ENCODE data around the gene SH3RF3. TPM values are rescaled to one million over a fixed set of nuclear protein-coding genes. Genes with fewer than 3 reads are reported as not detected.

Gene SH3RF3
- total and polyA plus RNA-seq, 10 of the 15 experiments (the other 5 are each of a cell fraction or from before 2014, with no cell fraction given): 0.08 to 8.8 (median 2.3) TPM

- TF ChIP-seq HDAC2 (IDR thresholded peaks at IDR 0.05): no peak
- no peak for TF ChIP-seq CHD1 (IDR thresholded peaks at IDR 0.05; ENCODE audit: low read depth, low read length)
Observed at GRCh38 chr2:109298851-109299250, 169.8 kb downstream of the SH3RF3 start (continued).

- H2AFZ ChIP-seq (ENCODE audit: control insufficient read depth, low read depth, low read length): no peak overlapping the region
- SMC1A ChIA-PET (ENCODE audit: uncharacterized antibody, unreplicated experiment): interaction anchor here (0.6 kb wide), 1 partner anchor 139 kb away, joined by 3 read pairs; no protein-coding TSS in a partner anchor
- POLR2A ChIA-PET: no interaction called here
- FAIRE-seq (peak; percentile 18), DNase-seq (ENCODE audit: low read depth, low spot score) (no peak), ATAC-seq (no peak)
- H3K4me3 ChIP-seq: no peak overlapping the region
- no peak overlapping the region for H3K27ac ChIP-seq (ENCODE audit: control insufficient read depth, insufficient read depth)
- H3K36me3 ChIP-seq (ENCODE audit: control insufficient read depth in 2 of 2, insufficient read depth in 2 of 2, low read length in 1 of 2): no peaks in the 10 kb centered on the region
- RAD21 ChIA-PET (ENCODE audit: unreplicated experiment): no interaction called here
- H3K79me2 ChIP-seq (ENCODE audit: control insufficient read depth, insufficient read depth, low read length): no peaks in the 10 kb centered on the region
- no peaks in the 10 kb centered on the region for H3K9me3 ChIP-seq (replicated peaks; ENCODE audit: control insufficient read depth, insufficient read depth, low read length)
- intact Hi-C loops (cut with micrococcal nuclease; ENCODE audit: unreplicated experiment): no loop called here
- BruUV-seq (replicated peaks): no TSS peak
- no peaks in the 10 kb centered on the region for H4K20me1 ChIP-seq (ENCODE audit: control insufficient read depth, insufficient read depth)
- no peaks in the 10 kb centered on the region for H3K4me1 ChIP-seq (ENCODE audit: control insufficient read depth, insufficient read depth, low read length)
- no peak overlapping the region for H3K9ac ChIP-seq (ENCODE audit: control insufficient read depth, insufficient read depth, low read length)
- no peaks in the 10 kb centered on the region for H3K27me3 ChIP-seq (replicated peaks in 1 of 2; ENCODE audit: control insufficient read depth in 2 of 2, insufficient read depth in 2 of 2, low read length in 1 of 2)
- H3K4me2 ChIP-seq (ENCODE audit: control insufficient read depth, insufficient read depth): no peak overlapping the region
- CTCF ChIA-PET: no interaction called here
- in situ Hi-C loops (cut with MboI): no loop called here
- 17% methylated on average over 5 of the region's 5 CpGs for WGBS (ENCODE audit: insufficient coverage, insufficient replicate concordance, low lambda C conversion rate, missing lambda C conversion rate)
- TF ChIP-seq NKRF (conservative IDR thresholded peaks at IDR 0.05) (no peak), EED (IDR thresholded peaks at IDR 0.05; ENCODE audit: low read depth) (no peak), BMI1 (IDR thresholded peaks at IDR 0.05; ENCODE audit: borderline replicate concordance) (no peak), TCF7 (IDR thresholded peaks at IDR 0.05; ENCODE audit: borderline replicate concordance) (no peak), ZBTB40 (IDR thresholded peaks at IDR 0.05; ENCODE audit: borderline replicate concordance) (no peak), CEBPZ (IDR thresholded peaks at IDR 0.05; ENCODE audit: low read depth, low read length) (no peak), STAT3 (IDR thresholded peaks at IDR 0.05; ENCODE audit: low read depth, low read length) (no peak), TAF1 (IDR thresholded peaks at IDR 0.05; ENCODE audit: borderline replicate concordance, low read depth, low read length) (no peak)
Observed at GRCh38 chr2:109299536-109299935, 170.5 kb downstream of the SH3RF3 start.

Measured in GM12878 (cell line).